GM10847 (cell line): ENCODE results near the gene OR9A2.

Experiments
- POLR2A ChIP-seq: IDR thresholded peaks from 2 replicates; pipeline ENCODE4 v1.6.1; 2011; ENCODE audit not compliant: insufficient read length; ENCODE audit errors: extremely low read depth

OR9A2 gene

DNA sequence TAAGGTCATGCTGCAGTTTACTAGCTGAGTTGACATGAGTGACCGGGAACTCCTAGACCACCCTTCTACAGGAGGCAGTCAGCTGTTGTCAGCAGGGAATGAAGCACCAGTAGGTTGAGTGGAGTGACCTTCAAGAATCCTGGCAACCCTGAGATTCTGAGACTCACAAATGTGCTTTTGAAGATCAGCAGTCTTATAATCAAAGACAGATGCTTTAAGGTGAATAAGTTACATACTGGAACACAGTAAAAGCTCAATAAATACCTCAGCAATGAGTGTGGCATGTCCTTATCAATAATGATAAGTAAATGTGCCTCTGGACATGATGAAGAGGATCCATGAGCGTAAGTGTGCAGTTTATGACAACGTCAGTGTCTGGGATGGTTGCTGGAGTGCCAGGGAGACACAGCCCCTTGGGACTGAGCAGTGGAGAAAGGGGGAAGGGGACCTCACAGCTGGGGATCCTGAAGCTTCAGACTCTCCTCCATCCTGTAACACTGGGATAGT lies 13.3 kb upstream of the OR9A2 start:
- no peak for TF ChIP-seq POLR2A

DNA sequence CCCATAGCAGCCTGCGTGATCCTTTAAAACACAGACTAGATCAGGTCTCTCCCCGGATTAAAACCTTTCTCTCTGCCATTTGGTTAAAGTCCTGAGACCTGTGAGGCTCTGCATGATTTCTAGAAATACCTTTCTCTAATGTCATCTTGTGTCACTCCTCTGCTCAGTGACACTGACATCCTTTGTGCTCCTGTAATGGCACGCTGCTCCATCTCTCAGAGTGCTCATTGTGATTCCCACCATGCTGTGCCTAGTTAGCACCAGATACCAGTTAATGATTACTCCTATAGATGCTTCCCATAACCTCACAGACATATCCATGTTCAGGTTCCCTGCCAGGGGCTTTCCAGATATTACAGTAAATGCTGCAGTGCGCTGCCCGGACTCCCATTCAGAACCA lies 11.7 kb upstream of the OR9A2 start:
- TF ChIP-seq POLR2A: no peak

- no peak for TF ChIP-seq POLR2A
These were observed 751 bp upstream of the OR9A2 start for GRCh38 chr7:143027683-143028082.

- no peak for TF ChIP-seq POLR2A
These were observed 1.6 kb downstream of the OR9A2 start for GRCh38 chr7:143025371-143025770.

- no peak for TF ChIP-seq POLR2A
These were observed 3.9 kb downstream of the OR9A2 start for GRCh38 chr7:143023047-143023446.

DNA sequence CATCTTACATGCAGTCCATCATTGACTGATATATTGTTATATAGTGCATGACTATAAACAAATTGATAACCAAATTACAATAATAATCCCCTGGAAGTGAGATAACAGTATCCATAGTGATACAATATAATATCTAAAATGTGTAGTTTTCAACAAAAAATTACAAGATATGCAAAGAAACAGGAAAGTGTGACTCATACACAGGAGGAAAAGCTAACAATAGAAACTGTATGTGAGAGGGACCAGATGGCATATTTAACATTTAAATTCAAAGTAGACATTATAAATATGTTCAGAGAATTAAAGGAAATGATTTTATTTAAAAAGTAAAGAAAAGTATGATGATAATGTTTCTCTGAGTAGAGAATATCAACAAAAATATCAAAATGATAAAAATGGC lies 8.0 kb downstream of the OR9A2 start:
- TF ChIP-seq POLR2A: no peak

DNA sequence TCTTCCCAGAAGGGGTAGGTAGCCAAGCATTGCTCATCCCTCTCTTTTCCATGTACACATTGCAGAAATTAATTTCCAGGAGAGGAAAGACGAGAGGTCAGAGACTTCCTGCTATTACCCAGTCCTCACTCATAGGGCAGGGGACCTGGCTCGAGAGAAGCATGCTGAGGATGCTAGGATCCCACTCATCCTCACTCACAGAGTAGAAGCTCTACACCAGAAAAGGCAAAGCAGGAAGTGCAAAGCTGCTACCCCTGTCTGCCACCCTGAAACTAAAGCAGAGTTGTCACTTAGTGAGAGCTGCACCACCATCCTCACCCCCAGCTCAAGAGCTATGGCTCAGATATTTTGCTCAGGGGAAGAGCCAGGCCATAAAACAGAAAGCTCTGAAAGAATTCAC lies 9.9 kb downstream of the OR9A2 start:
- TF ChIP-seq POLR2A: no peak

DNA sequence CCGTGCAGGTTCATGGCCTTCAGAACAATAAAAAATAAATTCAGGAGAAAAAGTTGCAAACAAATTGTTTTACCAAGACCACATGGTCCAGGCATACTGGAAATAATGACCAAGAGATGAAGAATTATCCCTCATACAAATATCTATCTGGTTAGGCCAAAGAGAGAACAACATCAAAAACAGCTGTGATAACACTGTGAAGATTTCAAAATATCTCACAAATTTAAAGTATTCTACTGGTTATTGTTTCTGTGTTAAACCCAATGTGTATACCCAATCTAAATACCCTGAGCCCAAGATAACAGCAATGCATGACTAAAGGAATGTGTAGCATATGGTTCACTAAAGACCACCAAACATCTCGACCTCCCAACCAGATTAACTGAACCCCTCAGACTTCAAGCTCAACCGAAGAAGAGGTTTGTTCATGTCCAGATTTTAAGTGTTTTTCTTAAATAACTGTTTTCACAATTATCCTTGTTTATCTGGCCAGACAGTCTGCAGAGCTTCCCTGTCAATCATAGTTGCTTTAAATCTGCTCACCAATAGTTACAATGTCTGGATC lies 10.9 kb downstream of the OR9A2 start:
- TF ChIP-seq POLR2A: no peak

DNA sequence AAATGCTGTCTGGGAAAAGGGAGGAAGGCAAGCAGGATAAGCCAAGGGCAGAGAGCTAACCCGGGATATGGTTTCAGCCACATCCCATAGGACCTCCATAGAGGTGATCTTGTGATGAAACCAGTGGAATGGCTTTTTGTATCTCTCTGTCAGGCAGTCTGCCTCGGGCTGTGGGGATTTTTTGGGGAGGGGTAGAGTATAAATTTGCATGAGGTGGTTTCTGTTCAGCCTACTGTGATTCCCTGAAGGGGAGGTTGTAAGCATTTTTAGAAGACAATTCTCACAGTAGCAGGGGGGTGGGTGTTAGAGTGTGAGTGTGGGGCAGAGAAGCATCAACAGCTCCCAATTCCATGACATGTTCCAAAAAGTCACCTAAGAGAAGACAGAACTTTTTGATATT lies 11.8 kb downstream of the OR9A2 start:
- TF ChIP-seq POLR2A: no peak

DNA sequence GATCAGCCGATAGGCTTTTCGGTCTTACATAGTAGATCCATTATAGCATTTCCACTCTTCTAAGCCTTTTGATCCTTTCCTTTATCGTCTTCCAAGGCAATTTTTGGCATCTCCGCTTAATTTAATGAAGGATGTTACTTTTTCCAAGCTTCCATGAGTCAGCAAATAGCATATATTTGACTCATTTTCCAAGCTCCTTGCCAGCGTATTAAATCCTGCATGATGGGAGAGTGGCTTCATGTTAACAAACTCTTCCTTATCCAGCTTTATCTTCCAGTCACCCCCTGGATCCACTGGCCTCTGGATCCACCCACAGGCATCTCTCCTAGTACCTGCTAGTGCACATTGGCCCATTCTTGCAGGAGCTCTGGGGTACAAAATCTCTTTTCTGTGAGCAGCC lies 13.0 kb downstream of the OR9A2 start:
- TF ChIP-seq POLR2A: no peak

DNA sequence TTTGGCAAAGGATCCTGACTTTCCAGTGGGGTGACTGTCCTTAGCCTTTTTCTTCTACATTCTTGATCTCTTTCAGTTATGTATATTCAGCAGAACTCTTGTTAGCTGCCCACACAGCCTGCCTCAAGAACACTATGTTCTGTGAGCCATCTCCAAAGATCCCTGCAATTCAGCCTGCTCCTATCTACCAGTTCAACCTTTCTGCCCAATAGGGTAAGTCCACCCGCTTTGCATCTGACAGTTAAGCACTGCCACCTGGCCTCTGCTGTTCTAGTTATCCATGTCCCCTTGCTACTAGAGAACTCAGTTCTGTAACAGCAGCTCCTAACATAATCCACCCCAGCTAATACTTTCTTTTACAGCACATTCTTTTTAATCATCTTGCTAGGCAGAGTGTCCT lies 13.5 kb downstream of the OR9A2 start:
- TF ChIP-seq POLR2A: no peak

DNA sequence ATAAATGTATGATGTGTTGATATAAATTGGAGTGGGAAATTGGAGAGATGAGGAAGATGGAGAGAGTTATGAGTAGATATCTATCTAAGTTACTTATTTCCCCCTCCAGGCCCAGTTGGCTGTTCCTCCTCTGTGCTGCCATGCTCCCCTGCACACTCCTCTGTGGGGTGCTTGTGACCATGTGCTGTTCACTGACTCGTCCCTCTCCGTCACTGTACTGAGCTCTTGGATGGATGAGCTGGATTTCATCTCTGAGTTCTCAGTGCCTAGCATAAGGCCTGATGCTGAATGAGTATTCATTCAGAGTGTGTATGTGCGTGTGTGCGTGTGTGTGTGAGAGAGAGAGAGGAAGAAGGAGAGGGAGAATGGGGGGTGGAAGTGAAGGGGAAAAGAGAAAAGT lies 14.5 kb downstream of the OR9A2 start:
- no peak for TF ChIP-seq POLR2A

- no peak for TF ChIP-seq POLR2A
These were observed 14.9 kb downstream of the OR9A2 start for GRCh38 chr7:143012001-143012400.

DNA sequence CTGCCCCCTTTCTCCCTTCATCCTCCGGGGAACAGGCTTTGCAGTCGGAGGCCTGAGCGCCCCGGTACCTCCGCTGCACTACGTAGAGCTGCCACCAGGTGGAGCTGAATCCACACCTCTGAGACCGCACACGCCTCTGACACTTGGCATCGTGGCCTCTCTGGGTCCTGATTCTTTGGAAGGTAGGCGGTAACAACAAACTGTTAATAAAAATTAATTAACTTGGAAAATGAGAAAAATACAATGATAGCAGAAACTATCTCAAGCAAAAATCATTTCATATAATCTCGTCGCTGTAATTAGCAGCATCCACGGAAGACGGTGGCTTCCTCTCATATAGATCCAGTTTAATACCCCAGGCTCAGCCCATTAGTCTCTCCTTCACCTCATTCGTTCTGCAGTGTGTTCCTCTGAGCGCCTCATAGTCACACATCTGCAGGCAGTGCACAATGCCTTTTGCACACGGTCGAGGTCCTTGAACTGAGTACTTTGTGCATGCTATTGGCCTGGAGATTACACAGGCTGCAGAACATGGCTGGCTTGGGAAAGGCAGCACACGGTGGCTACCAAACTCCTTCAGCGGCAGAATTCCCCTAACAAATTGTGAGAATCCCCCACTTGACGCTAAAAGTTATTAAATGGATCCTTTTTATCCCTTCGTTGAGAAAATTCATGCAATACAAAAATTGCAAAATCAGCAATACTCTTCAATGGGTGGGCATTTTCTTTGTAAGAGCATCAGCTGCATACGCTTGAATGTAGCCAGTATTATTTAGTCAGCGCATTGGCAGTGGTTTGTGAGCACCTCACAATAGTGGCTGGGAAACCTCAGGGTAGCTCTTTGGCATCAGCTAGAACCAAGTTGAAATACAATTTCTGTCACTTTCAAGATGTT lies 18.7 kb downstream of the OR9A2 start:
- no peak for TF ChIP-seq POLR2A

- TF ChIP-seq POLR2A: no peak
These were observed 21.2 kb downstream of the OR9A2 start for GRCh38 chr7:143005632-143006260.
